ENCODE results near the gene SOX9. TPM values are rescaled to one million over a fixed set of nuclear protein-coding genes. Genes with fewer than 3 reads are reported as not detected.

Gene SOX9
- total RNA-seq (10 to 100 TPM in 1 of 7 donors, 1 to 10 TPM in 3, under 1 TPM in 2, not detected in 1; 0.10 to 21.6 (median 1.9) TPM), polyA plus RNA-seq (1 to 10 TPM in 1 of 2 donors, under 1 TPM in 1; 0.12 to 1.3 TPM)
- long read RNA-seq, donor 1, result 0 reads
- long read RNA-seq, donor 2, partial matches to known transcripts, result 0 of 4 reads
- long read RNA-seq, donor 2, other reads (novel, unspliced or antisense), result 0 of 4 reads
- long read RNA-seq, donor 3, transcript SOX9-201 (3 exons, 3,935 nt), result major isoform, 18 of 22 reads
- long read RNA-seq, donor 3, partial matches to known transcripts, result 0 of 22 reads
- long read RNA-seq, donor 3, other reads (novel, unspliced or antisense), result 4 of 22 reads

DNA sequence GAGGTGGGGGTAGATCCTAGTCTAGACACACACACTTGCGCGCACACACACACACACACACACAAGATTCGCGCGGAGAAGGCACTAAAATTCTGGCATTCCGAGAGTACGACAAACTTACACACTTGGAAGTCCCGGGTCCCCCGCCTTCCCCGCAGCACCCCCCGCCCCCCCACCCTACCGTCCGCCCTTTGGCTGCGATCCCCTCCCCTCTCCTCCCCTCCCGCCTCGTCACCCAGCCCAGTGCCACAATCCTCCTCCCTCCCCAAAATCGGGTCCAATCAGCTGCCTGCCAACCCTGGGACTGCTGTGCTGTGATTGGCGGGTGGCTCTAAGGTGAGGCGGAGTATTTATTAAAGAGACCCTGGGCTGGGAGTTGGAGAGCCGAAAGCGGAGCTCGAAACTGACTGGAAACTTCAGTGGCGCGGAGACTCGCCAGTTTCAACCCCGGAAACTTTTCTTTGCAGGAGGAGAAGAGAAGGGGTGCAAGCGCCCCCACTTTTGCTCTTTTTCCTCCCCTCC is at the start of gene SOX9:
TSS of gene SOX9 (plus strand) at position 379 of the 522 bp plus-strand sequence. CDS start 372 bp downstream, outside the sequence.
- DNase-seq, result no peak
- intact Hi-C loops (cut with DNase I), result no loop called here
- no peak within 1 kb of the TSS for H3K27ac ChIP-seq

DNA sequence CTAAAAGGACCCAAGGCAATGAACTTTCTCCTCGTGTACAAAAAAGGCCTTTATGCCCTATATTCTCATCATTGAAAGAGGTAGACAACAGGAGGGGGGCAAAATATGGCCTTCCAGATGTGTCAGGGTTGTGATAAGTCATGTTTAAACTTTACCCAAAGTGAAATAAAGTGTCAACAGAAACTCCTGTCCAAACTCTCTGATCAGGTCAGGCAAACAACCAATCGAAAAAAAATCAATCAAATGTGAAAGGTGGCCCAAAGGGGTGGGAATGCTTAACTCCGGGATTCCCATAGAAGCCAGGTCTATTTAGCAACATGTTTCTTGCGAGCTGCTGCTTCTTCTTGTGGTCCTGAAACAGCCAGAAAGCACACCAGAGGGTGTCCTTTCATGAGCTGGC is 49.5 kb upstream of the SOX9 start:
- no peaks in the 10 kb centered on the region for H3K9me3 ChIP-seq
- DNase-seq, result no peak
- no peaks in the 10 kb centered on the region for H3K36me3 ChIP-seq
- no peaks in the 10 kb centered on the region for H3K4me1 ChIP-seq (ENCODE audit: insufficient read depth)
- intact Hi-C loops (cut with DNase I), result no loop called here
- no peaks in the 10 kb centered on the region for H3K27me3 ChIP-seq
- H3K4me3 ChIP-seq, result no peak overlapping the region
- TF ChIP-seq POLR2A (IDR thresholded peaks at IDR 0.05) (no peak), EP300 (IDR thresholded peaks at IDR 0.05) (no peak)
- TF ChIP-seq, protein P1, sequence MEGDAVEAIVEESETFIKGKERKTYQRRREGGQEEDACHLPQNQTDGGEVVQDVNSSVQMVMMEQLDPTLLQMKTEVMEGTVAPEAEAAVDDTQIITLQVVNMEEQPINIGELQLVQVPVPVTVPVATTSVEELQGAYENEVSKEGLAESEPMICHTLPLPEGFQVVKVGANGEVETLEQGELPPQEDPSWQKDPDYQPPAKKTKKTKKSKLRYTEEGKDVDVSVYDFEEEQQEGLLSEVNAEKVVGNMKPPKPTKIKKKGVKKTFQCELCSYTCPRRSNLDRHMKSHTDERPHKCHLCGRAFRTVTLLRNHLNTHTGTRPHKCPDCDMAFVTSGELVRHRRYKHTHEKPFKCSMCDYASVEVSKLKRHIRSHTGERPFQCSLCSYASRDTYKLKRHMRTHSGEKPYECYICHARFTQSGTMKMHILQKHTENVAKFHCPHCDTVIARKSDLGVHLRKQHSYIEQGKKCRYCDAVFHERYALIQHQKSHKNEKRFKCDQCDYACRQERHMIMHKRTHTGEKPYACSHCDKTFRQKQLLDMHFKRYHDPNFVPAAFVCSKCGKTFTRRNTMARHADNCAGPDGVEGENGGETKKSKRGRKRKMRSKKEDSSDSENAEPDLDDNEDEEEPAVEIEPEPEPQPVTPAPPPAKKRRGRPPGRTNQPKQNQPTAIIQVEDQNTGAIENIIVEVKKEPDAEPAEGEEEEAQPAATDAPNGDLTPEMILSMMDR (IDR thresholded peaks at IDR 0.05), result no peak
- no peak overlapping the region for H3K27ac ChIP-seq
- 57 to 64% (median 58%) methylated on average over 4 of the region's 4 CpGs for WGBS, 3 donors

More for the DNA sequence above, at the start of gene SOX9:
- TF ChIP-seq POLR2A (IDR thresholded peaks at IDR 0.05) (no peak), EP300 (IDR thresholded peaks at IDR 0.05) (no peak)
- TF ChIP-seq, protein P1 (IDR thresholded peaks at IDR 0.05), result no peak
- Histone ChIP-seq H3K4me3 (peak within 1 kb of the TSS; percentile 32), H3K27me3 (no peaks in the 10 kb centered on the region), H3K9me3 (no peaks in the 10 kb centered on the region), H3K4me1 (ENCODE audit: insufficient read depth) (peaks cover 3% of the 10 kb centered on the region), H3K36me3 (no peaks in the 10 kb centered on the region)
- 1 to 2% (median 2%) methylated on average over 26 to 27 of the region's 27 CpGs for WGBS, 3 donors

DNA sequence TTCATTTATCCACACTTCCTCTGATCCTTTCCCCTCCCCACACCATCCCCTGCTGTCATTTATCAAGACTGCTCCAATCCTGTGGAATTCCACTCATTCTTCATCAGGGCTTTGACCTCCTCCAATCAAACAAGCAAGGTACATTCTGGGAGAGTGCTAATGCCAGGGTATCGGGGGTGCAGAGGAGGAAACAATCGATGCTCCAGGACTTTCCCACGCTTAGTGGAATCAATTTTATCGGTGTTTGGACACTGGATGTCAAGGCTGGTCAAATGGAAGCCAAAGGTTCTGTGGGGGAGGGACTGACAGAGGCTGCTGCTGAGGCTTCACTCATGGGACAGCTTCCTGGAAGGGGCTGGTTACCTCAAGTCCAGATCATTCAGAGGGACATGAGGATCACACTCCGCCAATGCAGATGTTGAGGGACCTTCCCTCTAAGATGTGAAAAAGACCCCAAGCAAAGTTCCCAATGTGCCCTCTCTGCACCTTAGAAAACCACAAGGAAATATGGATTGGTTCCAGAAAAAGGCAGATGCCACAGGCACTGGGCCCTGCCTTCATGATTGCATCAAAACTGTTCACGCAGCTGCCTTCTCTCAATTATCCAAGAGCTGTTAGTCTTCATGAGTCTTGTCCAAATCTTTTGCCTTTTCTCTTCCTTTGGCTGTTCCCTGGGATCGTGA is 44.7 kb upstream of the SOX9 start:
- no peak for DNase-seq
- Histone ChIP-seq H3K27ac (no peak overlapping the region), H3K4me3 (no peak overlapping the region), H3K9me3 (no peaks in the 10 kb centered on the region), H3K27me3 (no peaks in the 10 kb centered on the region), H3K36me3 (no peaks in the 10 kb centered on the region), H3K4me1 (ENCODE audit: insufficient read depth) (no peaks in the 10 kb centered on the region)
- TF ChIP-seq, protein P1 (IDR thresholded peaks at IDR 0.05), result no peak
- TF ChIP-seq POLR2A (IDR thresholded peaks at IDR 0.05), result no peak
- 41 to 53% (median 43%) methylated on average over 7 of the region's 7 CpGs for WGBS, 3 donors
- intact Hi-C loops (cut with DNase I), result no loop called here

DNA sequence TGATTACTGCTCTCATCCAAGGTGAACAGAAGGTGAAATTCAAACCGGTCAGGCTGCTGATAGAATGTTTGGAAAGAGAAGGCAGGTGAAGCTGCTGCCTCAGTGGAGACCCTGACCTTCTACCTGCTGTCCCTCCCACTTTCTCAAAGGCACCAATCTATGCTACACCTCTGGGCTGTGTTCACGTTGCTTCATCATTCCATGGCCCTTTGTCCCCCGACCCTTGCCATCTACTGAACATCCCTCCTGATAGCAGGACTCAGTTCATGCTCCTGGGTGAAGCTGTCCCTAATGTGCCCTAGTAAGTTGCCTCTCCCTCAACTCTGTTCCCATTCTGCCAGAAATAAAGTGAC is 44.2 kb upstream of the SOX9 start:
- WGBS, 3 donors, result 63 to 77% (median 67%) methylated on average over 3 of the region's 3 CpGs
- intact Hi-C loops (cut with DNase I), result no loop called here
- Histone ChIP-seq H3K4me3 (no peak overlapping the region), H3K9me3 (no peaks in the 10 kb centered on the region), H3K27ac (no peak overlapping the region), H3K4me1 (ENCODE audit: insufficient read depth) (no peaks in the 10 kb centered on the region), H3K36me3 (no peaks in the 10 kb centered on the region), H3K27me3 (no peaks in the 10 kb centered on the region)
- no peak for TF ChIP-seq EP300 (IDR thresholded peaks at IDR 0.05)
- TF ChIP-seq, protein P1 (IDR thresholded peaks at IDR 0.05), result no peak
- no peak for TF ChIP-seq POLR2A (IDR thresholded peaks at IDR 0.05)
- no peak for DNase-seq
